Middle frontal gyrus (tissue), 1 donor: Measurements from ENCODE around the gene USP17L25.
"Not testable (repeated sequence)": the region's sequence is repeated elsewhere in the genome, so short reads cannot be mapped to it uniquely, and the experiment has no call there.

Experiments used
- DNase-seq: peaks from one replicate; pipeline ENCODE4 v3.0.0-alpha.2; 2015; ENCODE audit warnings: low spot score; ENCODE audit errors: extremely low spot score

Gene USP17L25, protein sequence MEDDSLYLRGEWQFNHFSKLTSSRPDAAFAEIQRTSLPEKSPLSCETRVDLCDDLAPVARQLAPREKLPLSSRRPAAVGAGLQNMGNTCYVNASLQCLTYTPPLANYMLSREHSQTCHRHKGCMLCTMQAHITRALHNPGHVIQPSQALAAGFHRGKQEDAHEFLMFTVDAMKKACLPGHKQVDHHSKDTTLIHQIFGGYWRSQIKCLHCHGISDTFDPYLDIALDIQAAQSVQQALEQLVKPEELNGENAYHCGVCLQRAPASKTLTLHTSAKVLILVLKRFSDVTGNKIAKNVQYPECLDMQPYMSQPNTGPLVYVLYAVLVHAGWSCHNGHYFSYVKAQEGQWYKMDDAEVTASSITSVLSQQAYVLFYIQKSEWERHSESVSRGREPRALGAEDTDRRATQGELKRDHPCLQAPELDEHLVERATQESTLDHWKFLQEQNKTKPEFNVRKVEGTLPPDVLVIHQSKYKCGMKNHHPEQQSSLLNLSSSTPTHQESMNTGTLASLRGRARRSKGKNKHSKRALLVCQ

GRCh38 chr4:9329611-9330010, at the start of gene USP17L25:
USP17L25 (plus strand) TSS chr4:9329911; CDS start chr4:9329911, 0 bp downstream.
- DNase-seq = not testable (repeated sequence)

DNA sequence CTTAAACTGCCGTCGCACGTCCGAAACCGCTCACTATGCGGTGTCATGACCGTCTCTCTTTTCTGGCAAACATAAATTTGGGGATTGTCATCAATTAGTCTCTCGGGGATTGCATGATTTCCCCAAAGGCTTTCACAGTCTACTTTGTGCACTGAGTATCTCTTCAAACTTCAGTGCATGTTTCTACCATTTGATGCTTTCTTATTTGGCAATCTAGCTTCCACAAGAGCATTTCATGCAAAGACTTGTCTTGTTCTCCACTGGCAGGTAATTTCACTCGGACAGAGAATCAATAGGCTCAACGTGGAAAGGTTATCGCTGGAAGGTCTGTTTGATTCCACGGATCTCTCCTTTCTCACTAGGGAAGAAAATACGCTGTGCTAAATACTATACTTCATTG, 5.5 kb upstream of the USP17L25 start:
- not testable (repeated sequence) for DNase-seq

DNA sequence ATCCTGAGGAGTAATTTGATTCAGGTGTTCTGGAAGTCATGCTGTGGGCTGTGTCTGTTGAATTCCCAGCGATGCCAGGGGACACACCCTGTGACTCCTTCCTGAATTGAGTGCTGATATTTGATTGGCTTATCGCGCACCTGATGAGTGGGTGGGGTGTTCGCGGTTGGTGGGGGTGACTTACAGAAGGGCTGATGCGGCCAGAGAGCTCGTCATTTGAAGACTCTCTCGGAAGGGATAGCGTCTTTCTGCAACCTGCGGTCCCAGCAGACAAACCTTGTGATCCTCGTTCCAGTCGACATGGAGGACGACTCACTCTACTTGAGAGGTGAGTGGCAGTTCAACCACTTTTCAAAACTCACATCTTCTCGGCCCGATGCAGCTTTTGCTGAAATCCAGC, 4.8 kb upstream of the USP17L25 start, which contains the start of gene USP17L24:
Gene USP17L24, plus strand, starts transcription at position 301 of the 400 bp plus-strand sequence. Its CDS starts 0 bp downstream, at position 301.
- not testable (repeated sequence) for DNase-seq

- DNase-seq = not testable (repeated sequence)
Measured at GRCh38 chr4:9334358-9334757, 4.6 kb downstream of the USP17L25 start, which contains the start of gene USP17L26. USP17L26 (plus strand) TSS chr4:9334658; CDS start chr4:9334658, 0 bp downstream.

GRCh38 chr4:9339103-9339502, 9.4 kb downstream of the USP17L25 start, which contains the start of gene USP17L5:
USP17L5 (plus strand) TSS chr4:9339403; CDS start chr4:9339403, 0 bp downstream.
- not testable (repeated sequence) for DNase-seq

- not testable (repeated sequence) for DNase-seq
Measured at GRCh38 chr4:9343848-9344247, 14.1 kb downstream of the USP17L25 start, which contains the start of gene USP17L27. USP17L27 (plus strand) TSS chr4:9344148; CDS start chr4:9344148, 0 bp downstream.

- not testable (repeated sequence) for DNase-seq
Measured at GRCh38 chr4:9348593-9348992, 18.9 kb downstream of the USP17L25 start, which contains the start of gene USP17L28. USP17L28 (plus strand) TSS chr4:9348893; CDS start chr4:9348893, 0 bp downstream.

DNA sequence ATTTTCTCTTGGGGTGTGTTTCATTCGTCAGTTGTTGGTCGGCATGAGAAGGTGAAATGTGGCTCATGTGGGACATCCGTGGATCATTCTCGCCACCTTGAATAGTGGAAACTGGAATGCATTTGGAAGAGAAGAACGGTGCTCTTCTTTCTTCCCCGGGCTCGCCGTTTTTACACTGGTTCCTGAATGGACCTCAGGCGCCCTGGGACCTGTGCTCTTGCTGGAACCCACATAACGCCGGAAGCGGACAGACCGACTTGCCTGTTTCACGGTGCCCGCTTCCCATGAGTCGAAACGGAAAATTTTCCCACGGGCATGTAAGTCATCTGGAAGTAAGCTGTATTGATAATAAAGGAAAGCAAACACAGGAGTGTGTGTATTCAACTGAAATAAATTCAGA, 21.2 kb downstream of the USP17L25 start:
- not testable (repeated sequence) for DNase-seq

DNA sequence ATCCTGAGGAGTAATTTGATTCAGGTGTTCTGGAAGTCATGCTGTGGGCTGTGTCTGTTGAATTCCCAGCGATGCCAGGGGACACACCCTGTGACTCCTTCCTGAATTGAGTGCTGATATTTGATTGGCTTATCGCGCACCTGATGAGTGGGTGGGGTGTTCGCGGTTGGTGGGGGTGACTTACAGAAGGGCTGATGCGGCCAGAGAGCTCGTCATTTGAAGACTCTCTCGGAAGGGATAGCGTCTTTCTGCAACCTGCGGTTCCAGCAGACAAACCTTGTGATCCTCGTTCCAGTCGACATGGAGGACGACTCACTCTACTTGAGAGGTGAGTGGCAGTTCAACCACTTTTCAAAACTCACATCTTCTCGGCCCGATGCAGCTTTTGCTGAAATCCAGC, 23.6 kb downstream of the USP17L25 start, which contains the start of gene USP17L29:
Gene USP17L29, plus strand, starts transcription at position 301 of the 400 bp plus-strand sequence. Its CDS starts 0 bp downstream, at position 301.
- DNase-seq = not testable (repeated sequence)

DNA sequence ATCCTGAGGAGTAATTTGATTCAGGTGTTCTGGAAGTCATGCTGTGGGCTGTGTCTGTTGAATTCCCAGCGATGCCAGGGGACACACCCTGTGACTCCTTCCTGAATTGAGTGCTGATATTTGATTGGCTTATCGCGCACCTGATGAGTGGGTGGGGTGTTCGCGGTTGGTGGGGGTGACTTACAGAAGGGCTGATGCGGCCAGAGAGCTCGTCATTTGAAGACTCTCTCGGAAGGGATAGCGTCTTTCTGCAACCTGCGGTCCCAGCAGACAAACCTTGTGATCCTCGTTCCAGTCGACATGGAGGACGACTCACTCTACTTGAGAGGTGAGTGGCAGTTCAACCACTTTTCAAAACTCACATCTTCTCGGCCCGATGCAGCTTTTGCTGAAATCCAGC, 33.1 kb downstream of the USP17L25 start, which contains the start of gene USP17L30:
Gene USP17L30, plus strand, starts transcription at position 301 of the 400 bp plus-strand sequence. Its CDS starts 0 bp downstream, at position 301.
- DNase-seq = not testable (repeated sequence)

DNA sequence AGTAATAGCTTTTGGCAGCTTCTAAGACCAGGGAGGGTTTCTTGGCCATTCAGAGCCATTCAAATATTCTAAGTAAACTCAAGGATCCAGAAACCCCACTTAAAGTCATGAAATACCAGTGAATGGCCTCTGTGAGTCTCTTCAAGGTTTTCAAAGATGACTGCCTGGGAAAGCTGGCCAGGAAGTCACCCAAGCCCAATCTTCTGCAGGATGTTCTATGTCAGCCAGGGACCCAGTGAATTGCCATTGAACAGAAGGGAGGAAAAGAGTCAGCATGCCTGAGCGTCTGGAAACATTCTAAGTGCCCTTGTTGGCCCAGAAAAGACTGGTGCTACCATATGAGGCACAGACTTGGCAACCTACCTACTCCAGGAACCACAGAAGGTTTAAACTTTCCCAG, 50.2 kb downstream of the USP17L25 start:
- not testable (repeated sequence) for DNase-seq
